PC-9 (cell line): ENCODE data around the gene PHYHIPL. TPM values are rescaled to one million over a fixed set of nuclear protein-coding genes. Genes with fewer than 3 reads are reported as not detected.

Source experiments
- BruUV-seq: library from RNA; stranded (reverse); fragments of 400-500 nt; replicated peaks from 2 replicates; lab custom pipeline; 2021; lab: Mats Ljungman, UMichigan
- CTCF ChIA-PET: fragments of 300-600 bp; sonication (Branson Sonifier 250); formaldehyde crosslinking; loops from one replicate; lab custom pipeline; 2022; ENCODE audit warnings: antibody characterized with exemption; lab: Charles Lee
- POLR2A ChIA-PET: fragments of 300-600 bp; sonication (Branson Sonifier 250); formaldehyde crosslinking; loops from one replicate; lab custom pipeline; 2022; ENCODE audit warnings: antibody characterized with exemption; ENCODE audit not compliant: unreplicated experiment; lab: Charles Lee
- DNase-seq, 2 experiments: peaks; one replicate each; pipeline versions ENCODE4 v3.0.0 to v3.0.0-alpha.2; 2015 to 2022; ENCODE audit warnings: mixed read lengths in 1 of 2
- H2AFZ ChIP-seq: fragments of 200-600 bp; sonication (generic); 2 replicates; pipeline ENCODE4 v1.8.1; 2017; ENCODE audit warnings: antibody characterized with exemption
- H3F3A ChIP-seq: fragments of 200-600 bp; sonication (generic); 2 replicates; pipeline ENCODE4 v1.8.1; 2017; ENCODE audit warnings: antibody characterized with exemption, mild to moderate bottlenecking, low read depth; ENCODE audit not compliant: insufficient read depth
- H3K27ac ChIP-seq: fragments of 200-600 bp; sonication (generic); 2 replicates; pipeline ENCODE4 v1.6.1; 2016; ENCODE audit warnings: mixed run types
- H3K27me3 ChIP-seq: fragments of 200-600 bp; sonication (generic); 2 replicates; pipeline ENCODE4 v1.6.1; 2016; ENCODE audit warnings: low read depth, mixed run types; ENCODE audit not compliant: insufficient read depth
- H3K36me3 ChIP-seq: fragments of 200-600 bp; sonication (generic); 2 replicates; pipeline ENCODE4 v1.6.1; 2016; ENCODE audit warnings: low read depth, mixed run types
- H3K4me1 ChIP-seq: fragments of 200-600 bp; sonication (generic); replicated peaks from 2 replicates; pipeline ENCODE4 v1.6.1; 2016; ENCODE audit warnings: mixed run types; ENCODE audit not compliant: insufficient read depth
- H3K4me2 ChIP-seq: fragments of 200-600 bp; sonication (generic); 2 replicates; pipeline ENCODE4 v1.6.1; 2017; ENCODE audit warnings: mixed run types
- H3K4me3 ChIP-seq: fragments of 200-600 bp; sonication (generic); 2 replicates; pipeline ENCODE4 v1.6.1; 2016; ENCODE audit warnings: mixed run types
- H3K79me2 ChIP-seq: fragments of 200-600 bp; sonication (generic); 2 replicates; pipeline ENCODE4 v1.6.1; 2017; ENCODE audit warnings: low read depth, mixed run types
- H3K9me2 ChIP-seq: fragments of 200-600 bp; sonication (generic); 2 replicates; pipeline ENCODE4 v1.8.1; 2017; ENCODE audit warnings: mild to moderate bottlenecking; ENCODE audit not compliant: insufficient read depth
- H3K9me3 ChIP-seq: fragments of 200-600 bp; sonication (generic); 2 replicates; pipeline ENCODE4 v1.8.1; 2016; ENCODE audit warnings: low read depth; ENCODE audit not compliant: insufficient read depth
- H4K20me1 ChIP-seq: fragments of 200-600 bp; sonication (generic); 2 replicates; pipeline ENCODE4 v1.8.1; 2017; ENCODE audit not compliant: insufficient read depth
- EZH2 ChIP-seq: fragments of 200-600 bp; sonication (generic); IDR thresholded peaks from 2 replicates; pipeline ENCODE4 v1.8.0; 2017; ENCODE audit warnings: antibody characterized with exemption, low read depth
- intact Hi-C: fragments of 100-400 bp; cut with micrococcal nuclease; formaldehyde crosslinking; loops from one replicate; pipeline ENCODE4 v1.10.0; 2022; ENCODE audit not compliant: unreplicated experiment
- total RNA-seq: library from RNA; stranded (reverse); gene quantifications from 2 replicates; pipeline ENCODE4 v1.2.3, GENCODE V29; 2021

Gene PHYHIPL
- total RNA-seq, 1 experiment from 2014 or later = not detected

DNA sequence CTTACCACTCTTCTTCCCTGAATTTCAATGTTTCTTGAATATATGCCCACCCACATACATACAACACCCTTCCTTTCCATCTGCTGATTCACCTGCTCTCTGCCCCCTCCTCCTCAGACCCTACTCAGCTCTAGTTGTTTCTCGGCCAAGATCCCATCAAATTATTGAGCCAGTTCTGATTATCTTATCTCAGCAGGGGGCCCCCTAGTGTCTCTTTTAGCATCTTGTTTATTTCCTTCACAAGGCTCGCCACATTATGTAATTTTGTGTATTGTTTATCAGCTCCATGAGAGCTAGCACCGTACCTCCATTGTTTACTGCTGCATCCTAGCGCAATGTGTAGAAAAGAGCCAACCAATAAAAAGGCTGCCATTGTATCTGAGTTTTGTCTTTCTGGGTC lies 114.0 kb downstream of the PHYHIPL start:
- ChIA-PET CTCF (no interaction called here), POLR2A (no interaction called here)
- Histone ChIP-seq H3K9me3 (no peaks in the 10 kb centered on the region), H3K36me3 (no peaks in the 10 kb centered on the region), H3K79me2 (no peaks in the 10 kb centered on the region), H3K27me3 (peaks cover 4% of the 10 kb centered on the region; the same call in 1 of the 2 replicates), H3K27ac (no peak overlapping the region), H3K9me2 (no peaks in the 10 kb centered on the region; the same call in 1 of the 2 replicates), H2AFZ (no peak overlapping the region), H3K4me1 (no peaks in the 10 kb centered on the region), H3K4me2 (no peak overlapping the region), H3F3A (no peaks in the 10 kb centered on the region), H3K4me3 (no peak overlapping the region), H4K20me1 (no peaks in the 10 kb centered on the region)
- no peak for TF ChIP-seq EZH2
- no TSS peak for BruUV-seq
- intact Hi-C loops = no loop called here
- no peak for DNase-seq

Other genes starting within 250 kb of the PHYHIPL start
- not detected in 2 replicates for gene FAM13C, start 185.9 kb downstream of the PHYHIPL start, total RNA-seq